ENCODE data around the gene DIPK1B. TPM values are rescaled to one million over a fixed set of nuclear protein-coding genes. Genes with fewer than 3 reads are reported as not detected.

Gene DIPK1B
- total RNA-seq, 1 donor from 2014 or later = 46.3 TPM

- no peak for TF ChIP-seq CTCF (conservative IDR thresholded peaks at IDR 0.05)
- Mint-ChIP-seq H3K27ac (ENCODE audit: unreplicated experiment) (no peak overlapping the region), H3K9me3 (no peaks in the 10 kb centered on the region), H3K27me3 (ENCODE audit: low read depth) (peaks cover 2% of the 10 kb centered on the region), H3K36me3 (ENCODE audit: low read depth) (no peaks in the 10 kb centered on the region), H3K4me1 (no peaks in the 10 kb centered on the region), H3K4me3 (no peak overlapping the region)
- DNase-seq (ENCODE audit: low read depth, low spot score) = no peak
Observed at GRCh38 chr9:136738960-136739359, 26.6 kb downstream of the DIPK1B start.

- Mint-ChIP-seq H3K9me3 (no peaks in the 10 kb centered on the region), H3K27ac (ENCODE audit: unreplicated experiment) (peak overlapping the region; percentile 27), H3K4me3 (no peak overlapping the region), H3K4me1 (no peaks in the 10 kb centered on the region), H3K36me3 (ENCODE audit: low read depth) (no peaks in the 10 kb centered on the region), H3K27me3 (ENCODE audit: low read depth) (no peaks in the 10 kb centered on the region)
- no peak for DNase-seq (ENCODE audit: low read depth, low spot score)
- TF ChIP-seq CTCF (conservative IDR thresholded peaks at IDR 0.05) = no peak
Observed at GRCh38 chr9:136739509-136739908, 27.1 kb downstream of the DIPK1B start.

GRCh38 chr9:136740069-136740468 is 27.7 kb downstream of the DIPK1B start:
- no peak for TF ChIP-seq CTCF (conservative IDR thresholded peaks at IDR 0.05)
- no peaks in the 10 kb centered on the region for H3K36me3 Mint-ChIP-seq (ENCODE audit: low read depth)
- H3K4me1 Mint-ChIP-seq = no peaks in the 10 kb centered on the region
- H3K27me3 Mint-ChIP-seq (ENCODE audit: low read depth) = no peaks in the 10 kb centered on the region
- no peaks in the 10 kb centered on the region for H3K9me3 Mint-ChIP-seq
- H3K27ac Mint-ChIP-seq (ENCODE audit: unreplicated experiment) = no peak overlapping the region
- no peak for DNase-seq (ENCODE audit: low read depth, low spot score)
- H3K4me3 Mint-ChIP-seq = no peak overlapping the region

- H3K27ac Mint-ChIP-seq (ENCODE audit: unreplicated experiment) = no peak overlapping the region
- H3K27me3 Mint-ChIP-seq (ENCODE audit: low read depth) = no peaks in the 10 kb centered on the region
- no peaks in the 10 kb centered on the region for H3K9me3 Mint-ChIP-seq
- no peak for TF ChIP-seq CTCF (conservative IDR thresholded peaks at IDR 0.05)
- H3K4me1 Mint-ChIP-seq = no peaks in the 10 kb centered on the region
- H3K4me3 Mint-ChIP-seq = no peak overlapping the region
- H3K36me3 Mint-ChIP-seq (ENCODE audit: low read depth) = no peaks in the 10 kb centered on the region
- DNase-seq (ENCODE audit: low read depth, low spot score) = no peak
Observed at GRCh38 chr9:136740491-136740890, 28.1 kb downstream of the DIPK1B start.

GRCh38 chr9:136740971-136741882 is 28.9 kb downstream of the DIPK1B start:
- Mint-ChIP-seq H3K9me3 (no peaks in the 10 kb centered on the region), H3K4me3 (no peak overlapping the region), H3K27me3 (ENCODE audit: low read depth) (no peaks in the 10 kb centered on the region), H3K36me3 (ENCODE audit: low read depth) (no peaks in the 10 kb centered on the region), H3K4me1 (no peaks in the 10 kb centered on the region), H3K27ac (ENCODE audit: unreplicated experiment) (no peak overlapping the region)
- no peak for DNase-seq (ENCODE audit: low read depth, low spot score)
- no peak for TF ChIP-seq CTCF (conservative IDR thresholded peaks at IDR 0.05)

Data from neural crest cell (in vitro differentiated cells).